GM23248 (cell line): Measurements from ENCODE around the gene TMEM267.

Experiments used
- EZH2 ChIP-seq: fragments of 200-600 bp; sonication (generic); IDR thresholded peaks from 2 replicates; pipeline ENCODE4 v1.6.1; 2018; ENCODE audit warnings: antibody characterized with exemption, mild to moderate bottlenecking; ENCODE audit not compliant: insufficient read depth, poor library complexity, severe bottlenecking
- EZH2phosphoT487 ChIP-seq: fragments of 200-600 bp; sonication (generic); IDR thresholded peaks from 2 replicates; pipeline ENCODE4 v1.6.1; 2018; ENCODE audit warnings: antibody characterized with exemption, moderate library complexity, mild to moderate bottlenecking, low read depth; ENCODE audit not compliant: insufficient read depth

DNA sequence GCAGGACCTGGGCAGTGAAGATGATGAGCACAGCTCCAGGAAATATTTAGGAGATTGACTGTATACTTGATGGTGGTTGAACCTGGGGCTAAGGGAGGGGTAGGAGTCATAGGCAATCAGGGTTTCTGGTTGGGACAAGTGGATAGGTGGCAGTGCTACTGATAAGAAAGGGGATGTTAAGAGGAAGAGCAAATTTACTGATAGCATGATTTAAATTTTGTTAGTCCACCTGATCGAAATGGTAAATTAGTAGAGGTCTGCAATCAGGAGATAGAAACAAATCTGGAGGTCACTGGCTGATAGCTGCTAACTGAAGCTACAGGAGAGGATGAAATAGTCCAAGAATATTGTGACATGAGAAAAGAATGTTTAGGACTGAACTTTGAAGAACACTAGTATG is 37.0 kb upstream of the TMEM267 start:
- TF ChIP-seq EZH2 (no peak), EZH2phosphoT487 (no peak)
